ENCODE data around the gene RPS15. TPM values are rescaled to one million over a fixed set of nuclear protein-coding genes. Genes with fewer than 3 reads are reported as not detected.
A peak's percentile ranks its signal among the peaks of the same experiment; 100 is the strongest.

Gene RPS15
- total and polyA plus RNA-seq, 3 experiments from 2014 or later, result 1,485 to 2,756 (median 1,540) TPM

DNA sequence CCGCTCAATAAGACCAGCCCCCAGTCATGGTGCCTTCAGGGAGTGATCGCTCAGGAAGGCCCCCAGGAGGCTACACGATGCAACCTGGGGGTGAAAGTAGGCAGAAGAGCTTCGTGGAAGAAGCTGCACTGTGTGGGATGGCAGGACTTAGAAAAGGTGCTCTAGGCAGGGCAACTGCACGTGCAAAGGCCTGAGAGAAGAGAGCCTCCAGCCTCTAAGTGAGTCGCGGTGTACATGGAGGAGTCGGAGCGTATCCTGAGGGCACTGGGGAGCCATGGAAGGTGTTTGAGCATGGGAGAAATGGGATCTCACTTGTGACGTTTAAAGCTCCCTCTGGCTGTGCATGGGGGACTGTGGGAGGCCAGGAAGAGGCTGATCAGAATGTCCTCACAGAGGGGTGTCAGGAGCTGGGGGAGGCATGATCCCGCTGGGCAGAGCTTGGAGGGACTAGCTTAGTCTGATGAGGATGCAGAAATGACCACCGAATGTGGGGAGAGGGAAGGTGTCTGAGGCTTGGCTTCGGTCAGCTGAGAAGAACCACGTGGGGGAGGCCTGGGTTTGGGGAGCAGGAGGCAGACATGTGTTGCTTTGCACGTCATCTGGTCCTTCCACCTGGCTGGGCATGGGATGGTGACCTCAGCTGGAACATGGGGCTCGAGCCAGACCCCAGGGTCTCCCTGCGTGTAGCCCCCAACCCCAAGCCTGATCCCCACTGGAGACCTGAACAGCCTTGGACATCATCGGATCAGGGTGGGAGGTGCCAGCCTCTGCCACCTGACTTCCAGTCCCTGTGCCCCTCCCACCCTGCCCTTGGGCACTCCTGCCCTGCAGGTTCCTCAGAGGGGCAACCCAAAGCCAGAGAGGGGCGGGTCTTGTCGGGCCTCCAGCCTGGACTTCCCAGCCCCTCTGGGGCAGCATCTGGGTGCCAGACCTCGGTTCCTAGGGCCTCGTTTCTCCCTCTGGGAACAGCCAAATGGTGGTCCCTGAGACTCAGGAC, 12.8 kb downstream of the RPS15 start:
- H3K36me3 ChIP-seq (ENCODE audit: insufficient read depth, low read length), result no peaks in the 10 kb centered on the region
- Mint-ChIP-seq H3K9me3 (peaks cover 0 to 2% (median 0%) of the 10 kb centered on the region in 5 donors), H3K27ac (peak overlapping the region in 2 of 8 donors; percentile 31 to 35), H3K4me1 (peaks cover 24 to 42% (median 24%) of the 10 kb centered on the region in 3 donors), H3K27me3 (peaks cover 57 to 64% of the 10 kb centered on the region in 2 donors), H3K36me3 (no peaks in the 10 kb centered on the region), H3K4me3 (peak overlapping the region in 1 of 7 donors; percentile 21)
- ChIA-PET POLR2A (no interaction called here), CTCF (interaction anchor here (1.5 kb wide), 1 partner anchor 79 kb away, joined by 3 read pairs; no protein-coding TSS in a partner anchor)
- DNase-seq, result no peak
- H3K4me1 ChIP-seq (ENCODE audit: insufficient read depth, low read length), result peaks cover 12% of the 10 kb centered on the region
- no peak overlapping the region for H3K4me3 ChIP-seq (ENCODE audit: low read length)
- peaks cover 71% of the 10 kb centered on the region for H3K27me3 ChIP-seq (ENCODE audit: insufficient read depth, low read length, poor library complexity, severe bottlenecking)
- H3K9me3 ChIP-seq (ENCODE audit: low read length), result no peaks in the 10 kb centered on the region
- H3K27ac ChIP-seq (ENCODE audit: low read depth, low read length), result no peak overlapping the region

DNA sequence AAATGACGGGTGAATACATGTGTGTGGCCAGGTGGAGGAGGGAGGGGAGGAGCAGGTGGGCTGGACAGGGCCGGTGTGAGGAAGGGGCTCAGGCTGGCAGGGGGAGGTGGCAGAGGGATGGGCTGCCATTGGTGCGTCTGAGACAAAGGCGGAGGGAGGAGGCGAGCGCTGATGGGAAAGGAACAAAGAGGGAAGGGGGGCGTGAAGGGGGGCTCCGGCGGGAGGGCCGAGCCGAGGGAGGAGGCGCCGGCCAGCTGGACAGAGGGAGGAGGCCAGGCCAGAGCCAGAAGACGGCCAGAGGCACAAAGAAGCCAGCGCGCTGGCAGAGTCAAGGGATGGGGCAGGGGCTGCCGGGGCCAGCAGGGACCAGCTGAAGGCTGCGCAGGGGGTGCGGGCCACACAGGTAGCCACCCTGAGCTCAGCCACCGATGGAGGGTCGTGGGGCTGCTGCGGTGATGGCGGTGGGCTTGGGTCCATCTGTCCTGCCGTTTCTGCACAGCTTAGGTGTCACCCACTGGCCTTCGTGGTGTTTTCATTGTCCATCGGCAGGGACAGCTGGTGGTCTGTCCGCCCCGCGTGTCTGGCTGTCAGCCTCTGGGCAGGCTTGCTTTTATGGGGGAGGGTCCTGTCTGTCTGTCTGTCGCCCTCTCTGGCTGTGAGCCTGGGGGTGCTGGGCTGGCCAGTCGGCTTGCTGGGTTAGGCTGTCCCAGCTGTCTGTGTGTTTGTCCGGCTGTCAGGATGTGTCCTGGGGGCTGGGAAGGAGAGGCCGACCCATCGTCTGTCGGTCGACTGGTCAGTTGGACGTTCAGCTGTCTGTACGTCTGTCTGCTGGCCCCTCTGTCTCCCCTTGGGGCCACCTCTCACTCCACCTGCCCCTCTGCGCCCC, 14.0 kb downstream of the RPS15 start:
- Mint-ChIP-seq H3K4me3 (no peak overlapping the region), H3K27me3 (peaks cover 56 to 62% of the 10 kb centered on the region in 2 donors), H3K27ac (no peak overlapping the region), H3K9me3 (peaks cover 0 to 2% (median 0%) of the 10 kb centered on the region in 5 donors), H3K4me1 (peaks cover 20 to 37% (median 24%) of the 10 kb centered on the region in 3 donors), H3K36me3 (no peaks in the 10 kb centered on the region)
- H3K4me1 ChIP-seq (ENCODE audit: insufficient read depth, low read length), result peaks cover 12% of the 10 kb centered on the region
- no peak for DNase-seq
- no peak overlapping the region for H3K27ac ChIP-seq (ENCODE audit: low read depth, low read length)
- H3K27me3 ChIP-seq (ENCODE audit: insufficient read depth, low read length, poor library complexity, severe bottlenecking), result peaks cover 70% of the 10 kb centered on the region
- ChIA-PET POLR2A (no interaction called here), CTCF (no interaction called here)
- no peaks in the 10 kb centered on the region for H3K9me3 ChIP-seq (ENCODE audit: low read length)
- H3K4me3 ChIP-seq (ENCODE audit: low read length), result no peak overlapping the region
- H3K36me3 ChIP-seq (ENCODE audit: insufficient read depth, low read length), result no peaks in the 10 kb centered on the region

DNA sequence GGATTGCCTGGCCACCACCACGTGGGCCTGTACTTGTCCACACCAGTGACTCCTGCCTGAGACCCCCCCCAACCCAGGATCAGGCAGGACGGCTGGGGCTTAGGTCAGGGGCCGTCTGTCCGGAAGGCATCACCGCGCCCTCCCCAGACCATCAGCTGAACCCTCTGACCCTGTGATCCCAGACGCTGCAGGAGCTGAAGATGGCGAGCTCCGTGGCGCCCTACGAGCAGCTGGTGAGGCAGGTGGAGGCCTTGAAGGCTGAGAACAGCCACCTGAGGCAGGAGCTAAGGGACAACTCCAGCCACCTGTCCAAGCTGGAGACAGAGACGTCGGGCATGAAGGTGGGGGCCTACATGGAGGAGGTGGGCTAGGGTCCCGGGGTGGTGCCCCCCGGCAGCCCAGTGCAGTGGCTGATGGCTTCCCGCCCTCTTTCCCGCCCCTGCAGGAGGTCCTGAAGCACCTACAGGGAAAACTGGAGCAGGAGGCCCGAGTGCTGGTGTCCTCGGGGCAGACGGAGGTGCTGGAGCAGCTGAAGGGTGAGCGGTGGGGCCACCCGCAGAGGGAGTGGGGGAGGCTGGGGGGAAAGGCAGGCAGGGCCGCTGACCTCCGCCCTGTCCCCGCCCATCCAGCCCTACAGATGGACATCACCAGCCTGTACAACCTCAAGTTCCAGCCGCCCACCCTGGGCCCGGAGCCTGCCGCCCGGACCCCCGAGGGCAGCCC, 14.8 kb downstream of the RPS15 start:
- Histone ChIP-seq H3K36me3 (ENCODE audit: insufficient read depth, low read length) (no peaks in the 10 kb centered on the region), H3K4me3 (ENCODE audit: low read length) (no peak overlapping the region), H3K27ac (ENCODE audit: low read depth, low read length) (no peak overlapping the region), H3K9me3 (ENCODE audit: low read length) (no peaks in the 10 kb centered on the region), H3K27me3 (ENCODE audit: insufficient read depth, low read length, poor library complexity, severe bottlenecking) (peaks cover 62% of the 10 kb centered on the region), H3K4me1 (ENCODE audit: insufficient read depth, low read length) (peaks cover 12% of the 10 kb centered on the region)
- peaks cover 52 to 60% of the 10 kb centered on the region in 2 donors for H3K27me3 Mint-ChIP-seq
- H3K36me3 Mint-ChIP-seq, result no peaks in the 10 kb centered on the region
- H3K27ac Mint-ChIP-seq, result peak overlapping the region in 1 of 8 donors; percentile 50
- no peak for DNase-seq
- ChIA-PET POLR2A (interaction anchor here (1.1 kb wide), 1 partner anchor 14 kb away, joined by 3 read pairs; no protein-coding TSS in a partner anchor), CTCF (no interaction called here)
- peaks cover 0 to 2% (median 0%) of the 10 kb centered on the region in 5 donors for H3K9me3 Mint-ChIP-seq
- no peak overlapping the region for H3K4me3 Mint-ChIP-seq
- peaks cover 16 to 32% (median 19%) of the 10 kb centered on the region in 3 donors for H3K4me1 Mint-ChIP-seq

DNA sequence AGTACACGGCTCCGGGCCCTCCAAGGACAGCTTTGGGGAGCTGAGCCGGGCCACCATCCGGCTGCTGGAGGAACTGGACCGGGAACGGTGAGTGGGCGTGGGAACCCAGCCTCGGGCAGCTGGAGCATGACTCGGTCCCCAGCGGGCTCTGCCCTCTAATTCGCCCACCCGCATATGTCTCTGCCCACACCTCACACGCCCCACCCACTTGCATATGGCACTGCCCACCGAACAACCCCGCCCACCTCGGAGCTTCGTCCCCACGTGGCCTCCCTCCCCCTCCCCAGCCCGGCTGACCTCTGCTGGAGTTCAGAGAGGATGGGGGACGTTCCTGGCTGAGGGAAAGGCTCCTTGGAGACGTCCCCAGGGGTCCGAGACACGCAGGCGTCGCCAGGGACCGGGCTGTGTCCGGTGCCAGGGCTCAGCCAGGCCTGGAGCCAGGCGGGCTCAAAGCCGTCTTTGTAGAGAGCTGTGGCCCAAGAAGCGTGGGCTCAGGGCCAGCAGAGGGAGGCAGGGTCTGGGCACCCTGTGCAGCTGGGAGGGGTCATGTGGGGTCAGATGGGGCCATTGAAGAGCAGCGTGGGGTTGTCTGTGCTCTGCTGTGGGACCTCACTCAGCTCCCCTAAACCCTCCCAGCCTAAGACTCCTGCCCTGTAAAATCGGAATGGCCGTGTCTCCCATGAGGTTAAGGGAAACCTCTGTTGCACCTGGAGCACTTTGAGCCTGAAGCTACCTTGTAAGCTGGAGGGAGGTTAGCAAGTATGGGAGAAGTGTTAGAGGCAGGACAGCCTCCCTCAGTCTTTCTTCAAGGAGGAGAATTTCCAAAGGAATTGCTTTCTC, 15.5 kb downstream of the RPS15 start:
- POLR2A ChIA-PET, result interaction anchor here (1.1 kb wide), 1 partner anchor 13 kb away, joined by 3 read pairs; no protein-coding TSS in a partner anchor
- CTCF ChIA-PET, result no interaction called here

DNA sequence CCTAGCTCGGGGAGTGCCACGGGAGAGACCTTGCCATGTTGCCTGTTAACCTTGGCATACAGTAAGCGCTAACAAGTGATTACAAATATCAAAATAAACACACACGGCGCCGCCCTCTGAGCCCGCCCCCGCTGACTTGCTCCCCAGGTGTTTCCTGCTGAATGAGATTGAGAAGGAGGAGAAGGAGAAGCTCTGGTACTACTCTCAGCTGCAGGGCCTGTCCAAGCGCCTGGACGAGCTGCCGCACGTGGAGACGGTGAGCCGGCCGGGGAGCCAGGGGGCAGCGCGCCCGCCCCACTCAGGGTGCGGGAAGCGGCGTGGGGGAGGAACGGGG, 16.8 kb downstream of the RPS15 start:
- ChIA-PET POLR2A (interaction anchor here (1.0 to 1.3 kb wide), 2 partner anchors 17 to 186 kb away, joined by 3 to 4 read pairs; no protein-coding TSS in a partner anchor), CTCF (interaction anchor here (0.7 to 2.0 kb wide), 3 partner anchors 11 to 48 kb away, joined by 3 to 5 read pairs (median 3); no protein-coding TSS in a partner anchor)
- DNase-seq, result no peak
- Mint-ChIP-seq H3K4me1 (peaks cover 11 to 24% (median 13%) of the 10 kb centered on the region in 3 donors), H3K27me3 (peaks cover 41 to 55% of the 10 kb centered on the region in 2 donors), H3K4me3 (no peak overlapping the region), H3K36me3 (peaks cover 0 to 2% (median 0%) of the 10 kb centered on the region in 3 donors), H3K9me3 (peaks cover 0 to 2% (median 0%) of the 10 kb centered on the region in 5 donors), H3K27ac (no peak overlapping the region)
- Histone ChIP-seq H3K4me1 (ENCODE audit: insufficient read depth, low read length) (peaks cover 12% of the 10 kb centered on the region), H3K36me3 (ENCODE audit: insufficient read depth, low read length) (no peaks in the 10 kb centered on the region), H3K27ac (ENCODE audit: low read depth, low read length) (no peak overlapping the region), H3K27me3 (ENCODE audit: insufficient read depth, low read length, poor library complexity, severe bottlenecking) (peaks cover 50% of the 10 kb centered on the region), H3K9me3 (ENCODE audit: low read length) (no peaks in the 10 kb centered on the region), H3K4me3 (ENCODE audit: low read length) (no peak overlapping the region)

More for the DNA sequence above, 15.5 kb downstream of the RPS15 start:
- DNase-seq, result no peak
- H3K4me1 ChIP-seq (ENCODE audit: insufficient read depth, low read length), result peaks cover 12% of the 10 kb centered on the region
- Mint-ChIP-seq H3K4me1 (peaks cover 16 to 32% (median 19%) of the 10 kb centered on the region in 3 donors), H3K27me3 (peaks cover 50 to 61% of the 10 kb centered on the region in 2 donors), H3K27ac (peak overlapping the region in 1 of 8 donors; percentile 58), H3K36me3 (no peaks in the 10 kb centered on the region), H3K4me3 (peak overlapping the region in 4 of 7 donors; percentile 13 to 39 (median 24)), H3K9me3 (peaks cover 0 to 2% (median 0%) of the 10 kb centered on the region in 5 donors)
- H3K9me3 ChIP-seq (ENCODE audit: low read length), result no peaks in the 10 kb centered on the region
- H3K27me3 ChIP-seq (ENCODE audit: insufficient read depth, low read length, poor library complexity, severe bottlenecking), result peaks cover 60% of the 10 kb centered on the region
- H3K27ac ChIP-seq (ENCODE audit: low read depth, low read length), result no peak overlapping the region
- H3K4me3 ChIP-seq (ENCODE audit: low read length), result no peak overlapping the region
- no peaks in the 10 kb centered on the region for H3K36me3 ChIP-seq (ENCODE audit: insufficient read depth, low read length)

DNA sequence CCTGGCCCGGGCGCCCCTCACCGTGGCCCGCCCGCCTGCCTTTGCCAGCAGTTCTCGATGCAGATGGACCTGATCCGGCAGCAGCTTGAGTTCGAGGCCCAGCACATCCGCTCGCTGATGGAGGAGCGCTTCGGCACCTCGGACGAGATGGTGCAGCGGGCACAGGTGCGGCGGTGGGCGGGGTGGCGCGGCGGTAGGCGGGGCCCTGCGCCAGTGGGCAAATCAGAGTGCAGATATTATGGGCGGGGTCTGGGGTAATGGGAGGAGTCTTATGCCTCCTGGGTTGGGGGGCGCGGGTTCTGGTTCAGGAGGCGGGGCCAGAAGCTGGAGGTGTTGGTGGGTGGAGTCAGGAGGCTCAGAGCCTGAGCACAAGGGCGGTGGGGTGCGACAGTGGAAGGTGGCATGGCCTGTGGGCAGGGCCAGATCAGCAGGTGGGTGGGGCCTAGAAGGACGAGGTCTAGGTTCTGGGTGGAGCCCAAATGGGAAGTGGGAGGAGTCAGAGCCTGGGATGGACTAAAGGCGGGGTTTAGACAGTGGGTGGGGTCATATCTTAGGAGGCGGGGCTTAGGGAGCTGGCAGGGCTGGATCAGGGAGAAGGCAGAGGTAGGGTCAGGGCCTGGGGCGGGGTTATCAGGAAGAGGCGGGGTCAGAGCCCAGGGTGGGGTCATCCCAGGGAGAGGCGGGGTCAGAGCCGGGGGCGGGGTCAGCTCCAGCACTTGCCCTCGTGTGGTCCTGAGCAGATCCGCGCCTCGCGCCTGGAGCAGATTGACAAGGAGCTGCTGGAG, 17.3 kb downstream of the RPS15 start:
- H3K9me3 Mint-ChIP-seq, result peaks cover 0 to 2% (median 0%) of the 10 kb centered on the region in 5 donors
- peak; percentile 37 to 65 (median 47) for DNase-seq
- Histone ChIP-seq H3K36me3 (ENCODE audit: insufficient read depth, low read length) (no peaks in the 10 kb centered on the region), H3K27me3 (ENCODE audit: insufficient read depth, low read length, poor library complexity, severe bottlenecking) (peaks cover 45% of the 10 kb centered on the region), H3K4me1 (ENCODE audit: insufficient read depth, low read length) (peaks cover 12% of the 10 kb centered on the region), H3K4me3 (ENCODE audit: low read length) (no peak overlapping the region), H3K9me3 (ENCODE audit: low read length) (no peaks in the 10 kb centered on the region), H3K27ac (ENCODE audit: low read depth, low read length) (no peak overlapping the region)
- peak overlapping the region in 6 of 7 donors; percentile 17 to 81 (median 60) for H3K4me3 Mint-ChIP-seq
- peaks cover 0 to 2% (median 0%) of the 10 kb centered on the region in 3 donors for H3K36me3 Mint-ChIP-seq
- POLR2A ChIA-PET, result interaction anchor here (0.5 to 1.3 kb wide), 3 partner anchors 18 to 613 kb away, joined by 3 to 4 read pairs (median 3); no protein-coding TSS in a partner anchor
- H3K27me3 Mint-ChIP-seq, result peaks cover 38 to 54% of the 10 kb centered on the region in 2 donors
- peaks cover 11 to 21% (median 13%) of the 10 kb centered on the region in 3 donors for H3K4me1 Mint-ChIP-seq
- CTCF ChIA-PET, result interaction anchor here (0.7 to 2.0 kb wide), 3 partner anchors 10 to 47 kb away, joined by 3 to 5 read pairs (median 3); no protein-coding TSS in a partner anchor
- peak overlapping the region in 2 of 8 donors; percentile 38 to 54 for H3K27ac Mint-ChIP-seq
